ENCODE measurements around the gene SYT7.

The SYT7 gene

GRCh38 chr11:61515686-61516085 lies 65.2 kb downstream of the SYT7 start:
- DNase-seq = no peak

- DNase-seq = no peak
Measured at GRCh38 chr11:61514050-61514917, 66.6 kb downstream of the SYT7 start.

GRCh38 chr11:61513143-61513765 lies 67.6 kb downstream of the SYT7 start:
- no peak for DNase-seq

GRCh38 chr11:61512435-61512834 lies 68.4 kb downstream of the SYT7 start:
- DNase-seq = no peak

GRCh38 chr11:61511383-61511782 lies 69.5 kb downstream of the SYT7 start:
- no peak for DNase-seq

GRCh38 chr11:61510974-61511373 lies 69.9 kb downstream of the SYT7 start:
- DNase-seq = no peak

- no peak for DNase-seq
Measured at GRCh38 chr11:61510166-61510919, 70.5 kb downstream of the SYT7 start.

GRCh38 chr11:61509043-61510029 lies 71.5 kb downstream of the SYT7 start:
- peak; percentile 72 for DNase-seq

GRCh38 chr11:61507962-61508861 lies 72.7 kb downstream of the SYT7 start, which contains the start of gene LRRC10B:
LRRC10B (plus strand) TSS chr11:61508749; CDS start chr11:61508999, 250 bp downstream.
- DNase-seq = peak; percentile 67

- no peak for DNase-seq
Measured at GRCh38 chr11:61507012-61507768, 73.7 kb downstream of the SYT7 start.

- no peak for DNase-seq
Measured at GRCh38 chr11:61505640-61506155, 75.2 kb downstream of the SYT7 start.

GRCh38 chr11:61505106-61505505 lies 75.8 kb downstream of the SYT7 start:
- DNase-seq = no peak

GRCh38 chr11:61503135-61503770 lies 77.6 kb downstream of the SYT7 start:
- peak; percentile 78 for DNase-seq

GRCh38 chr11:61502522-61502921 lies 78.4 kb downstream of the SYT7 start:
- no peak for DNase-seq

GRCh38 chr11:61499816-61500491 lies 80.9 kb downstream of the SYT7 start:
- DNase-seq = no peak

GRCh38 chr11:61498767-61499341 lies 82.0 kb downstream of the SYT7 start:
- DNase-seq = peak; percentile 55

GRCh38 chr11:61497876-61498275 lies 83.0 kb downstream of the SYT7 start:
- DNase-seq = no peak

- no peak for DNase-seq
Measured at GRCh38 chr11:61497473-61497872, 83.4 kb downstream of the SYT7 start.

All from MV-4-11 (cell line).